ENCODE data around the gene CTH.
"Not testable (repeated sequence)": the region's sequence is repeated elsewhere in the genome, so short reads cannot be mapped to it uniquely, and the experiment has no call there.

GRCh38 chr1:70367397-70367796, 43.7 kb upstream of the CTH start:
- not testable (repeated sequence) for TF ChIP-seq CTCF, POLR2A (IDR thresholded peaks at IDR 0.05)
